Dermis microvascular lymphatic vessel endothelial cell (primary cell): ENCODE measurements around the gene ALAS1. TPM values are rescaled to one million over a fixed set of nuclear protein-coding genes. Genes with fewer than 3 reads are reported as not detected.

Experiments used
- DNase-seq, 2 donors: peaks; one replicate each; pipeline versions ENCODE4 v3.0.0 to v3.0.0-alpha.2; 2010; ENCODE audit warnings: low read depth in 2 of 2
- total RNA-seq: library from RNA; depleted of rRNA; stranded (reverse); fragments of >200 nt; gene quantifications from 2 replicates; pipeline ENCODE4 v1.2.1, GENCODE V29; 2014

ALAS1 gene
- total RNA-seq, 1 donor from 2014 or later: 46.0 TPM

- DNase-seq: peak; percentile 50 to 57
Observed at GRCh38 chr3:52198643-52199608, 966 bp downstream of the ALAS1 start.

GRCh38 chr3:52200981-52201679 lies 3.2 kb downstream of the ALAS1 start:
- no peak for DNase-seq

- DNase-seq: no peak
Observed at GRCh38 chr3:52202384-52203077, 4.6 kb downstream of the ALAS1 start.

GRCh38 chr3:52203701-52204100 lies 5.7 kb downstream of the ALAS1 start:
- no peak for DNase-seq

GRCh38 chr3:52204337-52205073 lies 6.5 kb downstream of the ALAS1 start:
- no peak for DNase-seq

- DNase-seq: no peak
Observed at GRCh38 chr3:52205727-52206372, 7.9 kb downstream of the ALAS1 start.

GRCh38 chr3:52208556-52208955 lies 10.6 kb downstream of the ALAS1 start:
- no peak for DNase-seq

GRCh38 chr3:52210037-52210436 lies 12.1 kb downstream of the ALAS1 start:
- no peak for DNase-seq

- DNase-seq: no peak
Observed at GRCh38 chr3:52210550-52211046, 12.6 kb downstream of the ALAS1 start.

GRCh38 chr3:52211268-52211891 lies 13.4 kb downstream of the ALAS1 start:
- no peak for DNase-seq

GRCh38 chr3:52213005-52213404 lies 15.0 kb downstream of the ALAS1 start:
- no peak for DNase-seq

- DNase-seq: no peak
Observed at GRCh38 chr3:52213901-52214300, 15.9 kb downstream of the ALAS1 start.

GRCh38 chr3:52215351-52215750 lies 17.4 kb downstream of the ALAS1 start:
- DNase-seq: no peak

- DNase-seq: peak; percentile 96 to 98
Observed at GRCh38 chr3:52216585-52217408, 18.8 kb downstream of the ALAS1 start.

- no peak for DNase-seq
Observed at GRCh38 chr3:52217409-52217805, 19.4 kb downstream of the ALAS1 start.

GRCh38 chr3:52218026-52218425 lies 20.1 kb downstream of the ALAS1 start:
- DNase-seq: peak in 1 of 2 donors; percentile 24

GRCh38 chr3:52218454-52218853 lies 20.5 kb downstream of the ALAS1 start:
- DNase-seq: peak in 1 of 2 donors; percentile 38

GRCh38 chr3:52218937-52219650 lies 21.1 kb downstream of the ALAS1 start:
- DNase-seq: peak; percentile 64 to 83
